IMR-90 (cell line): Measurements from ENCODE around the gene MTHFD2. TPM values are rescaled to one million over a fixed set of nuclear protein-coding genes. Genes with fewer than 3 reads are reported as not detected.

ENCODE experiments used
- ATAC-seq: fragments of 200-7000 bp; cut with Tn5 transposase; 2 replicates; pipeline ENCODE4 v1.9.1; 2020; ENCODE audit warnings: low read depth, mild to moderate bottlenecking, moderate library complexity
- BruUV-seq: library from RNA; stranded (reverse); fragments of 400-500 nt; replicated peaks from 2 replicates; lab custom pipeline; 2021; lab: Mats Ljungman, UMichigan
- CTCF ChIA-PET: fragments of 300-600 bp; formaldehyde crosslinking; extraction: SDS; loops from one replicate; lab custom pipeline; 2021; ENCODE audit warnings: antibody characterized with exemption; lab: Yijun Ruan, JAX
- POLR2A ChIA-PET: fragments of 300-600 bp; sonication (Branson Sonifier 250); formaldehyde crosslinking; loops from one replicate; lab custom pipeline; 2022; ENCODE audit warnings: antibody characterized with exemption; ENCODE audit not compliant: unreplicated experiment; lab: Charles Lee
- DNase-seq: peaks from one replicate; pipeline ENCODE4 v3.0.0; 2013
- H2AFZ ChIP-seq: replicated peaks from 2 replicates; pipeline ENCODE3; 2013; ENCODE audit warnings: low read length, mild to moderate bottlenecking; ENCODE audit not compliant: poor library complexity
- H2AK5ac ChIP-seq: 2 replicates; pipeline ENCODE4 v1.6.1; 2013; ENCODE audit warnings: low read depth, low read length, inconsistent platforms
- H2AK9ac ChIP-seq: replicated peaks from 2 replicates; pipeline ENCODE3; 2013; ENCODE audit warnings: mild to moderate bottlenecking, low read depth, low read length, moderate library complexity; ENCODE audit not compliant: poor library complexity
- H2BK120ac ChIP-seq: 2 replicates; pipeline ENCODE4 v1.6.1; 2013; ENCODE audit warnings: low read depth, low read length, inconsistent platforms
- H2BK15ac ChIP-seq: 3 replicates; pipeline ENCODE4 v1.6.1; 2013; ENCODE audit warnings: low read depth, low read length, inconsistent platforms
- H2BK20ac ChIP-seq: 2 replicates; pipeline ENCODE4 v1.6.1; 2013; ENCODE audit warnings: low read depth, mild to moderate bottlenecking, inconsistent platforms, low read length, moderate library complexity
- H2BK5ac ChIP-seq: 2 replicates; pipeline ENCODE4 v1.6.1; 2013; ENCODE audit warnings: mild to moderate bottlenecking, low read depth, low read length, inconsistent platforms; ENCODE audit not compliant: poor library complexity, severe bottlenecking
- H3K14ac ChIP-seq: replicated peaks from 2 replicates; pipeline ENCODE4 v1.6.1; 2013; ENCODE audit warnings: low read depth, low read length, inconsistent platforms
- H3K18ac ChIP-seq: 2 replicates; pipeline ENCODE4 v1.6.1; 2013; ENCODE audit warnings: low read depth, low read length, control low read depth
- H3K23ac ChIP-seq: 2 replicates; pipeline ENCODE4 v1.6.1; 2013; ENCODE audit warnings: low read depth, low read length, inconsistent platforms
- H3K27ac ChIP-seq: 2 replicates; pipeline ENCODE4 v1.5.1; 2013; ENCODE audit warnings: mild to moderate bottlenecking, control low read depth, low read length; ENCODE audit not compliant: insufficient read depth
- H3K27me3 ChIP-seq: 2 replicates; pipeline ENCODE4 v1.6.1; 2013; ENCODE audit warnings: low read length; ENCODE audit not compliant: control insufficient read depth, insufficient read depth
- H3K36me3 ChIP-seq: 2 replicates; pipeline ENCODE4 v1.6.1; 2013; ENCODE audit warnings: low read length, mixed read lengths; ENCODE audit not compliant: control insufficient read depth, insufficient read depth
- H3K4ac ChIP-seq: 2 replicates; pipeline ENCODE4 v1.6.1; 2013; ENCODE audit warnings: low read depth, low read length, inconsistent platforms
- H3K4me1 ChIP-seq: 2 replicates; pipeline ENCODE4 v1.6.1; 2013; ENCODE audit warnings: low read length, mixed read lengths; ENCODE audit not compliant: control insufficient read depth, insufficient read depth
- H3K4me2 ChIP-seq: 2 replicates; pipeline ENCODE4 v1.6.1; 2013; ENCODE audit warnings: low read depth, mild to moderate bottlenecking, control low read depth, low read length, moderate library complexity
- H3K4me3 ChIP-seq: 2 replicates; pipeline ENCODE4 v1.5.1; 2013; ENCODE audit warnings: low read depth, mild to moderate bottlenecking, control low read depth, low read length, moderate library complexity; ENCODE audit not compliant: insufficient read depth
- H3K56ac ChIP-seq: 2 replicates; pipeline ENCODE4 v1.6.1; 2013; ENCODE audit warnings: low read length, inconsistent platforms; ENCODE audit not compliant: insufficient read depth; ENCODE audit errors: extremely low read depth
- H3K79me1 ChIP-seq, 2 experiments: 2 replicates each; pipeline ENCODE4 v1.6.1; 2013; ENCODE audit warnings: low read length in 2 of 2, inconsistent platforms in 1 of 2, low read depth in 1 of 2
- H3K9ac ChIP-seq: 2 replicates; pipeline ENCODE4 v1.6.1; 2013; ENCODE audit warnings: low read depth, low read length, control low read depth
- H3K9me1 ChIP-seq: 2 replicates; pipeline ENCODE4 v1.6.1; 2013; ENCODE audit warnings: low read length, inconsistent platforms; ENCODE audit not compliant: insufficient read depth
- H3K9me3 ChIP-seq: 2 replicates; pipeline ENCODE4 v1.6.1; 2013; ENCODE audit warnings: low read length; ENCODE audit not compliant: control insufficient read depth, insufficient read depth
- H4K20me1 ChIP-seq: 2 replicates; pipeline ENCODE4 v1.6.1; 2013; ENCODE audit warnings: low read length, inconsistent platforms; ENCODE audit not compliant: insufficient read depth
- H4K5ac ChIP-seq: 2 replicates; pipeline ENCODE4 v1.6.1; 2013; ENCODE audit warnings: mild to moderate bottlenecking, low read depth, low read length, control low read depth
- H4K8ac ChIP-seq, 2 experiments: 2 replicates each; pipeline ENCODE4 v1.6.1; 2013; ENCODE audit warnings: low read depth in 2 of 2, low read length in 2 of 2, control low read depth in 1 of 2, inconsistent platforms in 1 of 2
- H4K91ac ChIP-seq: 2 replicates; pipeline ENCODE4 v1.6.1; 2013; ENCODE audit warnings: low read depth, low read length, inconsistent platforms; ENCODE audit not compliant: insufficient read depth
- FOS ChIP-seq: fragments of 150-350 bp; IDR thresholded peaks from 2 replicates; pipeline ENCODE4 v1.6.1; 2016; ENCODE audit warnings: low read depth, low read length
- MAZ ChIP-seq: IDR thresholded peaks from 2 replicates; pipeline ENCODE4 v1.6.1; 2012; ENCODE audit warnings: low read depth, mild to moderate bottlenecking, low read length, improper control_type of control experiment, moderate library complexity, borderline replicate concordance
- MXI1 ChIP-seq: IDR thresholded peaks from 2 replicates; pipeline ENCODE4 v1.6.1; 2012; ENCODE audit warnings: low read depth, mild to moderate bottlenecking, low read length, moderate library complexity, borderline replicate concordance
- POLR2A ChIP-seq: IDR thresholded peaks from 2 replicates; pipeline ENCODE4 v1.6.1; 2012; ENCODE audit warnings: mild to moderate bottlenecking, low read depth, low read length
- SMC3 ChIP-seq: fragments of 150-350 bp; IDR thresholded peaks from 2 replicates; pipeline ENCODE4 v1.6.1; 2016; ENCODE audit warnings: low read depth, mild to moderate bottlenecking, antibody characterized with exemption, low read length, moderate library complexity
- USF2 ChIP-seq: fragments of 150-350 bp; IDR thresholded peaks from 2 replicates; pipeline ENCODE4 v1.6.1; 2017; ENCODE audit warnings: mild to moderate bottlenecking, antibody characterized with exemption, low read length, low read depth
- WGBS, 2 experiments: methylation state at CpG; one replicate each; pipeline versions ENCODE4 v1.1.5 to v1.1.7; 2013; ENCODE audit warnings: missing lambda C conversion rate in 2 of 2; ENCODE audit not compliant: insufficient read length in 1 of 2; ENCODE audit errors: extremely low coverage in 2 of 2; 5-methylcytosine and 5-hydroxymethylcytosine counted together
- dilution Hi-C: fragments of 300-500 bp; cut with HindIII; formaldehyde crosslinking; loops from one replicate; pipeline ENCODE4 v1.14.3; 2018; ENCODE audit warnings: low sequenced_read_pairs; ENCODE audit not compliant: unreplicated experiment
- in situ Hi-C: fragments of 300-500 bp; cut with MboI; formaldehyde crosslinking; loops from 3 replicates; pipeline ENCODE4 v1.14.3; 2019; ENCODE audit warnings: low sequenced_read_pairs, inconsistent platforms, mixed read lengths
- intact Hi-C: fragments of 100-400 bp; cut with micrococcal nuclease; formaldehyde crosslinking; loops from 2 replicates; pipeline ENCODE4 v1.10.0; 2022
- polyA plus RNA-seq, 3 experiments: library from polyadenylated mRNA; depleted of rRNA; stranded (reverse); fragments of >200 nt; gene quantifications; 2 replicates each; pipeline ENCODE4 v1.2.3, GENCODE V29; 2012; ENCODE audit warnings: low replicate concordance in 1 of 3
- total RNA-seq: library from RNA; depleted of rRNA; stranded (reverse); fragments of >200 nt; gene quantifications from 2 replicates; pipeline ENCODE4 v1.2.3, GENCODE V29; 2012

MTHFD2 gene
- total and polyA plus RNA-seq, 2 of the 4 experiments (the other 2 are of a cell fraction), result 66.8 to 122 TPM

GRCh38 chr2:74178211-74179062 is 20.0 kb upstream of the MTHFD2 start, which contains the start of gene MOB1A:
TSS of gene MOB1A (minus strand) at chr2:74178879. CDS start at chr2:74178674, 205 bp downstream.
- H3K56ac ChIP-seq, result peak within 1 kb of the TSS; percentile 58
- ChIA-PET CTCF (interaction anchor here (0.6 to 1.2 kb wide), 6 partner anchors 10 to 405 kb away, joined by 3 to 4 read pairs (median 3); no protein-coding TSS in a partner anchor), POLR2A (interaction anchor here (0.6 to 1.1 kb wide), 4 partner anchors 9 to 1424 kb away, joined by 3 to 4 read pairs (median 3); no protein-coding TSS in a partner anchor)
- H3K9me1 ChIP-seq, result peaks cover 3% of the 10 kb centered on the region; the same call in 1 of the 2 replicates
- peak within 1 kb of the TSS; percentile 80; the same call in 1 of the 2 replicates for H3K23ac ChIP-seq
- dilution Hi-C loops, result no loop called here
- no peak for TF ChIP-seq USF2
- TF ChIP-seq SMC3, result no peak
- TF ChIP-seq MXI1, result peak; percentile 27; the same call in 1 of the 2 replicates
- no peak for TF ChIP-seq FOS
- peak; percentile 73; the same call in 1 of the 2 replicates for TF ChIP-seq MAZ
- TF ChIP-seq POLR2A, result peak; percentile 91
- peak within 1 kb of the TSS; percentile 10; the same call in 1 of the 2 replicates for H2AK5ac ChIP-seq
- peak within 1 kb of the TSS; percentile 28; the same call in 1 of the 2 replicates for H4K5ac ChIP-seq
- intact Hi-C loops, result loop anchor here (1.0 kb wide), 1 partner anchor 20 kb away; the partner anchor contains the start of gene MTHFD2
- H3K27ac ChIP-seq, result peak within 1 kb of the TSS; percentile 74
- DNase-seq (peak; percentile 98), ATAC-seq (peak; percentile 99)
- peak within 1 kb of the TSS; percentile 15 for H3K18ac ChIP-seq
- H4K8ac ChIP-seq, result peak within 1 kb of the TSS; percentile 67 to 91; a peak in 3 of 4 replicates
- peak within 1 kb of the TSS; percentile 95 for H3K4me3 ChIP-seq
- no peaks in the 10 kb centered on the region for H3K27me3 ChIP-seq
- peaks cover 0 to 12% of the 10 kb centered on the region in 2 experiments; a peak in 1 of 4 replicates for H3K79me1 ChIP-seq
- H2BK20ac ChIP-seq, result no peak within 1 kb of the TSS
- 0% methylated on average over 34 of the region's 84 CpGs; no CpG with 5 or more reads in 1 of the 2 experiments for WGBS, 2 experiments
- H2BK120ac ChIP-seq, result no peak within 1 kb of the TSS
- H4K91ac ChIP-seq, result no peak within 1 kb of the TSS
- peak within 1 kb of the TSS; percentile 94 for H3K9ac ChIP-seq
- peak within 1 kb of the TSS; percentile 95 for H3K4me2 ChIP-seq
- peaks cover 43% of the 10 kb centered on the region for H4K20me1 ChIP-seq
- peak within 1 kb of the TSS; percentile 41 for H2BK5ac ChIP-seq
- H2AFZ ChIP-seq, result peak within 1 kb of the TSS; percentile 90
- 0 out of 2 replicates have a peak, but pooled peaks cover 2% of the 10 kb centered on the region for H3K4me1 ChIP-seq
- peak within 1 kb of the TSS; percentile 76 for H3K4ac ChIP-seq
- peak within 1 kb of the TSS; percentile 88 for H2AK9ac ChIP-seq
- peaks cover 2% of the 10 kb centered on the region; the same call in 1 of the 2 replicates for H3K36me3 ChIP-seq
- in situ Hi-C loops, result no loop called here
- peak within 1 kb of the TSS; percentile 67 for H3K14ac ChIP-seq
- no TSS peak for BruUV-seq
- H3K9me3 ChIP-seq, result no peaks in the 10 kb centered on the region
- H2BK15ac ChIP-seq, result no peak within 1 kb of the TSS
